Heart right ventricle (tissue), 16 donors: ENCODE results near the gene BPIFB1. TPM values are rescaled to one million over a fixed set of nuclear protein-coding genes. Genes with fewer than 3 reads are reported as not detected.

Experiments
- ATAC-seq, 8 donors: fragments of 200-7000 bp; cut with Tn5 transposase; one replicate each; pipeline ENCODE4 v1.9.1; 2020; ENCODE audit warnings: mild to moderate bottlenecking in 8 of 8, moderate library complexity in 8 of 8, moderate number of reproducible peaks in 1 of 8
- DNase-seq, 2 donors: peaks; one replicate each; pipeline ENCODE4 v3.0.0-alpha.2; 2020
- H3K27ac ChIP-seq, 10 donors: fragments of 200-600 bp; sonication (generic) in 2 of 10; one replicate each; pipeline versions ENCODE4 v1.5.0 to v1.8.0; 2020 to 2022; ENCODE audit warnings: mild to moderate bottlenecking in 3 of 10
- H3K27me3 ChIP-seq, 7 donors: fragments of 200-600 bp; one replicate each; pipeline ENCODE4 v1.8.0; 2021 to 2022; ENCODE audit warnings: mild to moderate bottlenecking in 2 of 7
- H3K36me3 ChIP-seq, 9 donors: fragments of 200-600 bp; sonication (generic) in 1 of 9; one replicate each; pipeline versions ENCODE4 v1.5.0 to v1.8.0; 2020 to 2022; ENCODE audit warnings: mild to moderate bottlenecking in 2 of 9
- H3K4me1 ChIP-seq, 9 donors: fragments of 200-600 bp; sonication (generic) in 1 of 9; one replicate each; pipeline versions ENCODE4 v1.5.0 to v1.8.0; 2020 to 2022; ENCODE audit warnings: mild to moderate bottlenecking in 4 of 9
- H3K4me3 ChIP-seq, 10 donors: fragments of 200-600 bp; sonication (generic) in 2 of 10; one replicate each; pipeline versions ENCODE4 v1.5.0 to v1.8.0; 2020 to 2022; ENCODE audit warnings: mild to moderate bottlenecking in 7 of 10, moderate library complexity in 2 of 10
- H3K9me3 ChIP-seq, 11 donors: fragments of 200-600 bp in 10 of 11; sonication (generic) in 2 of 11; one replicate each; pipeline versions ENCODE4 v1.5.0 to v1.8.0; 2013 to 2022; ENCODE audit warnings: mild to moderate bottlenecking in 2 of 11, control low read depth in 1 of 11, moderate library complexity in 1 of 11
- WGBS, 2 donors: extraction: QIAGEN DNeasy Blood & Tissue Kit; methylation state at CpG; one replicate each; pipeline ENCODE4 v1.1.7; 2013; ENCODE audit warnings: inconsistent platforms in 1 of 2; 5-methylcytosine and 5-hydroxymethylcytosine counted together
- intact Hi-C, 10 donors: fragments of 100-400 bp; cut with DNase I; formaldehyde crosslinking; loops; one replicate each; pipeline versions ENCODE4 v1.11.1 to v1.14.2; 2022
- polyA plus RNA-seq, 2 donors: library from polyadenylated mRNA; stranded (reverse); fragments of 200-250 nt; gene quantifications; one replicate each; pipeline ENCODE4 v1.2.3, GENCODE V29; 2013
- total RNA-seq, 10 donors: library from RNA; stranded (reverse); fragmentation: NEBNext Ultra II Directional in 3 of 10; extraction: Animal tissue kit (Norgen Biotek cat#: 25700) in 3 of 10; gene quantifications; one replicate each; pipeline versions ENCODE4 v1.2.1 to v1.2.4, GENCODE V29; 2021 to 2023
- TF ChIP-seq, protein P1 (sequence below), 9 donors: fragments of 200-600 bp; sonication (generic) in 2 of 9; IDR thresholded peaks; one replicate each; pipeline versions ENCODE4 v1.5.0 to v1.8.0; 2021 to 2022; ENCODE audit warnings: antibody characterized with exemption in 9 of 9, mild to moderate bottlenecking in 5 of 9, moderate library complexity in 1 of 9
- donor health status: Arrhythmogenic right ventricular cardiomyopathy.
- donor health status: ischemic (EF 13 %, LVEDD 7.1; RV severe dilation, severe dysfunction).
- donor health status: healthy with polysubstance abuse.
- donor health status: DM: no; HTN: yes; CAD: no.
- donor health status: DM: no; HTN: no; CAD: no.
- donor health status: ischemic (EF 25% LVEDD 6.9; RV normal size, moderate dysfunction).
- donor health status: ischemic (EF 25% LVEDD 5.7; RV mildly dilated, moderate dysfunction).
- donor health status: healthy.
- donor health status: DM: yes; HTN: yes; CAD: no.
- donor health status: Ischemic cardiomyopathy.
- donor health status: ischemic (EF 35%, LVEDD 5.7; RV mildly dilated, moderate dysfunction).
- donor health status: nonischemic (EF 11% LVEDD 7.7; RV severe dilation, severe dysfunction).
- donor health status: DM: yes; HTN: yes; CAD: no.
- donor health status: PGD.
- donor health status: ischemic (EF 29% LVEDD 5.4; RV normal size, mild dysfunction).
- donor health status: nonischemic (EF 23%, LVEDD 6.1; RV moderate dilation, normal function).

The BPIFB1 gene
- total and polyA plus RNA-seq, 12 donors: 0.03 TPM; not detected in 11

DNA sequence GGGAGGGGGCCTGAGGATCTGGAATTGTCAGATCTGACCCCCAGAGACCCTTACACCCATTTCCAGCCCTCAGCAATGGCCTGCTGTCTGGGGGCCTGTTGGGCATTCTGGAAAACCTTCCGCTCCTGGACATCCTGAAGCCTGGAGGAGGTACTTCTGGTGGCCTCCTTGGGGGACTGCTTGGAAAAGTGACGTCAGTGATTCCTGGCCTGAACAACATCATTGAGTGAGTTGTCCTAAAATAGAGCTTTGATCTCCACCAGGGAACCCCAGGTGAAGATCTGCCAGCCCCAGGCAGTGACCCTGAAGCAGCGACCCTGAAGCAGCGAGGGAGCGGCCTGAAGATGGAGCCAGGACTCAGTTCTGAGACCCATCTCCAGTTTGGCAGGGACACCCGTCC, 45.0 kb upstream of the BPIFB1 start:
- Histone ChIP-seq H3K9me3 (no peaks in the 10 kb centered on the region), H3K36me3 (no peaks in the 10 kb centered on the region), H3K4me3 (no peak overlapping the region), H3K27me3 (peaks cover 0 to 44% (median 32%) of the 10 kb centered on the region in 7 donors), H3K27ac (no peak overlapping the region), H3K4me1 (no peaks in the 10 kb centered on the region)
- intact Hi-C loops: no loop called here
- no peak for DNase-seq
- no peak for ATAC-seq
- WGBS, 2 donors: 60 to 77% methylated on average over 6 of the region's 6 CpGs
- TF ChIP-seq, protein P1, sequence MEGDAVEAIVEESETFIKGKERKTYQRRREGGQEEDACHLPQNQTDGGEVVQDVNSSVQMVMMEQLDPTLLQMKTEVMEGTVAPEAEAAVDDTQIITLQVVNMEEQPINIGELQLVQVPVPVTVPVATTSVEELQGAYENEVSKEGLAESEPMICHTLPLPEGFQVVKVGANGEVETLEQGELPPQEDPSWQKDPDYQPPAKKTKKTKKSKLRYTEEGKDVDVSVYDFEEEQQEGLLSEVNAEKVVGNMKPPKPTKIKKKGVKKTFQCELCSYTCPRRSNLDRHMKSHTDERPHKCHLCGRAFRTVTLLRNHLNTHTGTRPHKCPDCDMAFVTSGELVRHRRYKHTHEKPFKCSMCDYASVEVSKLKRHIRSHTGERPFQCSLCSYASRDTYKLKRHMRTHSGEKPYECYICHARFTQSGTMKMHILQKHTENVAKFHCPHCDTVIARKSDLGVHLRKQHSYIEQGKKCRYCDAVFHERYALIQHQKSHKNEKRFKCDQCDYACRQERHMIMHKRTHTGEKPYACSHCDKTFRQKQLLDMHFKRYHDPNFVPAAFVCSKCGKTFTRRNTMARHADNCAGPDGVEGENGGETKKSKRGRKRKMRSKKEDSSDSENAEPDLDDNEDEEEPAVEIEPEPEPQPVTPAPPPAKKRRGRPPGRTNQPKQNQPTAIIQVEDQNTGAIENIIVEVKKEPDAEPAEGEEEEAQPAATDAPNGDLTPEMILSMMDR (IDR thresholded peaks at IDR 0.05): no peak

- ATAC-seq (no peak), DNase-seq (no peak)
- WGBS, 2 donors: 11 to 23% methylated on average over 1 of the region's 1 CpG
- intact Hi-C loops: no loop called here
- H3K27me3 ChIP-seq: peaks cover 0 to 30% (median 18%) of the 10 kb centered on the region in 7 donors
- TF ChIP-seq, protein P1 (IDR thresholded peaks at IDR 0.05): no peak
- no peak overlapping the region for H3K27ac ChIP-seq
- H3K9me3 ChIP-seq: no peaks in the 10 kb centered on the region
- H3K4me3 ChIP-seq: no peak overlapping the region
- H3K4me1 ChIP-seq: no peaks in the 10 kb centered on the region
- no peaks in the 10 kb centered on the region for H3K36me3 ChIP-seq
Observed at GRCh38 chr20:33239418-33239817, 43.6 kb upstream of the BPIFB1 start.

- no peaks in the 10 kb centered on the region for H3K9me3 ChIP-seq
- peaks cover 0 to 22% (median 11%) of the 10 kb centered on the region in 7 donors for H3K27me3 ChIP-seq
- H3K4me3 ChIP-seq: no peak overlapping the region
- no peaks in the 10 kb centered on the region for H3K36me3 ChIP-seq
- no peak for DNase-seq
- WGBS, 2 donors: 72 to 76% methylated on average over 4 of the region's 4 CpGs
- TF ChIP-seq, protein P1 (IDR thresholded peaks at IDR 0.05): no peak
- intact Hi-C loops: no loop called here
- ATAC-seq: no peak
- no peaks in the 10 kb centered on the region for H3K4me1 ChIP-seq
- H3K27ac ChIP-seq: no peak overlapping the region
Observed at GRCh38 chr20:33239979-33240736, 42.9 kb upstream of the BPIFB1 start.

GRCh38 chr20:33240923-33241322, 42.1 kb upstream of the BPIFB1 start:
- TF ChIP-seq, protein P1 (IDR thresholded peaks at IDR 0.05): no peak
- no peak overlapping the region for H3K27ac ChIP-seq
- 71% methylated on average over 5 of the region's 5 CpGs for WGBS, 2 donors
- peaks cover 0 to 14% (median 5%) of the 10 kb centered on the region in 7 donors for H3K27me3 ChIP-seq
- DNase-seq (no peak), ATAC-seq (no peak)
- no peak overlapping the region for H3K4me3 ChIP-seq
- H3K36me3 ChIP-seq: no peaks in the 10 kb centered on the region
- H3K4me1 ChIP-seq: no peaks in the 10 kb centered on the region
- intact Hi-C loops: no loop called here
- no peaks in the 10 kb centered on the region for H3K9me3 ChIP-seq
